Urinary bladder (tissue), 4 donors: ENCODE results near the gene CMBL. TPM values are rescaled to one million over a fixed set of nuclear protein-coding genes. Genes with fewer than 3 reads are reported as not detected.

ENCODE experiments used
- DNase-seq: peaks from one replicate; pipeline ENCODE4 v3.0.0-alpha.2; 2015; ENCODE audit errors: extremely low spot score
- H3K27ac ChIP-seq: one replicate; pipeline ENCODE4 v1.5.1; 2013; ENCODE audit warnings: low read depth, mild to moderate bottlenecking, moderate library complexity
- H3K36me3 ChIP-seq: one replicate; pipeline ENCODE4 v1.6.1; 2013; ENCODE audit warnings: mild to moderate bottlenecking, moderate library complexity; ENCODE audit not compliant: insufficient read depth
- H3K4me1 ChIP-seq: one replicate; pipeline ENCODE4 v1.6.1; 2013; ENCODE audit warnings: mild to moderate bottlenecking, moderate library complexity; ENCODE audit not compliant: insufficient read depth
- H3K4me3 ChIP-seq: one replicate; pipeline ENCODE4 v1.5.1; 2013; ENCODE audit warnings: low read depth, low read length
- WGBS: extraction: QIAGEN DNeasy Blood & Tissue Kit; methylation state at CpG from one replicate; pipeline ENCODE4 v1.1.7; 2013; 5-methylcytosine and 5-hydroxymethylcytosine counted together
- polyA plus RNA-seq: library from polyadenylated mRNA; stranded (reverse); fragments of 200-250 nt; gene quantifications from one replicate; pipeline ENCODE4 v1.2.3, GENCODE V29; 2013
- total RNA-seq: library from RNA; depleted of rRNA; stranded (reverse); fragments of >200 nt; gene quantifications from one replicate; pipeline ENCODE4 v1.2.3, GENCODE V29; 2014
- donor health status: healthy with polysubstance abuse.
- donor health status: healthy.

Gene CMBL
- total and polyA plus RNA-seq, 2 donors = 17.2 to 28.2 TPM

DNA sequence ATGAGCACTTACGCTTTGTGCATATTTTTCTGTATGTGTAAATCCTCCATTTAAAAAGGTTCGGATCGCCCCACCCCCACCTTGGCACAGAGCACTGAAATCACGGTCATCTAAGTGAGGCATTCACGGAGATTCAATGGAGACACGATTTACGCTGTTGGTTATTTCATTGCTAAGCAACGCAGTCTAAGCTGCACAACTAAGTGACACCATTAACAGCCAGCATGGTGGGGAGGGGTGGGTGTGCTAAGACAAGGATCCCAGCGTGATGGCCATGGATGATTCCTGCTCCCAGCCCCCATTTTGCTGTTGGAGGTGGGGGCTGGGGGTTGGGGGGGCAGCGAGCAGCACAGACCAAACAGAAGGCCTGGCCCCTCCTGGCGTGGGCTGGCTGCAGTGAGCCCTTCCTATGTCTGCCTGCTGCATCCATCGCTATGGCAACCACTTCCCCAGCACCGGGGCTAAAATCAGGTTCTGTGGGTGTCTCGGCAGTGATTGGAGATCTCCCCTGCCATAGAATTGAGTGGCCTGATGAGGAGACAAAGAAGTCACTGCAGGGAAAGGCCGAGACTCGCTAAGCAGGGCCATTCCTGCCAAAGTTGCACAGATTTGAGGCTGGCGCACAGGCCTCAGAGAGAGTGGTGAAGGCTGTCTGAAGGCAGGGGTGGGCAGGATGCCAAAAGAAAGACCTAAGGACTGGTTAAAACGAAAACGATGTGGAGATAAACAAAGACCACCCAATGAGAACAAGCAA, 31.5 kb upstream of the CMBL start:
- 49% methylated on average over 19 of the region's 19 CpGs for WGBS
- Histone ChIP-seq H3K4me1 (no peaks in the 10 kb centered on the region), H3K36me3 (no peaks in the 10 kb centered on the region), H3K4me3 (no peak overlapping the region), H3K27ac (no peak overlapping the region)
- DNase-seq = no peak

DNA sequence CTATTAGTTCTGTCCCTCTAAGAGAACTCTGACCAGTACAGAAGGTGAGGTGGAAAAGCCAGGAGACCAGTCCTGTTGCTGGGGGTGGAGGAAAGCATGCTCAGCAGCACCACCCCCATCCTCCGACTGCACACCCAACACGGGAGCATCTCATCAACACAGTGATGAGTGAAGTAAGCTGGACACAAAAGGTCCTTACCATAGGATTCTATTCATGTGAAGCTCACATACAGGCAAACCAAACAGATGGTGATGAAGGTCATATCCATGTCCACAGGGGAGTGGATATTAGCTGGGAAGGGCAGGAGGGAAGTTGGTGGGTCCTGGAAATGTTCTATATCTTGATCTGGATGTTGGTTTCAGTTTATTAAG, 31.0 kb upstream of the CMBL start:
- 85% methylated on average over 2 of the region's 2 CpGs for WGBS
- Histone ChIP-seq H3K4me1 (peaks cover 2% of the 10 kb centered on the region), H3K4me3 (no peak overlapping the region)

GRCh38 chr5:10337986-10338385, 30.3 kb upstream of the CMBL start:
- no peaks in the 10 kb centered on the region for H3K36me3 ChIP-seq
- H3K27ac ChIP-seq = no peak overlapping the region
- H3K4me1 ChIP-seq = peaks cover 2% of the 10 kb centered on the region
- no peak overlapping the region for H3K4me3 ChIP-seq
- DNase-seq = no peak
- 80% methylated on average over 4 of the region's 4 CpGs for WGBS

More for the DNA sequence above, 31.0 kb upstream of the CMBL start:
- DNase-seq = no peak
- Histone ChIP-seq H3K36me3 (no peaks in the 10 kb centered on the region), H3K27ac (no peak overlapping the region)

- no peak overlapping the region for H3K4me3 ChIP-seq
- H3K27ac ChIP-seq = no peak overlapping the region
- no peaks in the 10 kb centered on the region for H3K36me3 ChIP-seq
- WGBS = 96% methylated on average over 4 of the region's 4 CpGs
- H3K4me1 ChIP-seq = peaks cover 2% of the 10 kb centered on the region
- DNase-seq = no peak
Observed at GRCh38 chr5:10337107-10337506, 29.4 kb upstream of the CMBL start.

GRCh38 chr5:10335711-10336470, 28.2 kb upstream of the CMBL start:
- no peak for DNase-seq
- H3K4me1 ChIP-seq = peaks cover 2% of the 10 kb centered on the region
- no peaks in the 10 kb centered on the region for H3K36me3 ChIP-seq
- H3K4me3 ChIP-seq = no peak overlapping the region
- H3K27ac ChIP-seq = no peak overlapping the region
- WGBS = 96% methylated on average over 14 of the region's 14 CpGs

- no peak for DNase-seq
- Histone ChIP-seq H3K27ac (no peak overlapping the region), H3K4me3 (no peak overlapping the region), H3K4me1 (peaks cover 2% of the 10 kb centered on the region), H3K36me3 (no peaks in the 10 kb centered on the region)
- 91% methylated on average over 5 of the region's 5 CpGs for WGBS
Observed at GRCh38 chr5:10334831-10335230, 27.1 kb upstream of the CMBL start.

DNA sequence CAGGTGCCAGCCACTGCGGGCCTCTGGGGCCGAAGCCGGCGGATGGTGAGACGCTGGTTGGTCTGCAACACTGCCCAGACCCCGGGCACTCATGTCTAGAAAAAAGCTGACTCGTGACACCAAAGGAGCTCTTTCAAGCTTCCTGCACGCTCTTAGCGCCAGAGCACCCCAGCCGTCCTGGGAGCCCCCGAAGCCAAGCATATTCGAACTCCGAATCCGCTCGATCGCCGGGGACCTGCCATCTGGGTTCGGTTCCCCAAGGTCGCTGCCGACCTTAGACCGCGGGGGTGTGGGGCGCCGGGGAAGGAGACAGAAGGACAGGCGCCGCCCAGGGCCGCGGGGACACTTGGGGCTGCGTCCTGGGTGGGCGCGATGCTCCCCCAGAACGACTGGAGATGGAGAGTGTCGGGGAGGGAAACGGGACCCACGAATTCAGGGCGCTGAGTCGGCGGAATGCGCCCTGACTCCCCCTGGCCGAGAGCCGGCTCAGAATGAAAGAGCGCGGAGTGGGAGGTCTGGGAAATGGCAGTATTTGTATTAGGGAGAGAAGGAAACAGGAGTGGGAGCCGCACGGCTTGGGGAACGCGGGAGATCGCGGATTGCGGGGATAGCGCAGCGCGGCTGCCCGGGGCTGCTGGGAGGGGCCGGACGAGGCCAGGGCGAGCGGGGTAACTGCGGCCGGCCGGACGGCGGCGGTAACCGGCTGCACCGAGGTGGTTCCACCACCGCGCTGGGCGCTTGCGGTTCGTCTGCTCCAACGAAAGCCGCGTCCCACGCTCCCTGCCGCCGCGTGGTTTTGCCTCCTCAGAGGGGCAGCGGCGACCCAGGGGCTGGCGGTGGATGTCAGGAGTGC, 25.7 kb upstream of the CMBL start:
- no peak for DNase-seq
- WGBS = 4% methylated on average over 81 of the region's 81 CpGs
- Histone ChIP-seq H3K36me3 (no peaks in the 10 kb centered on the region), H3K4me1 (peaks cover 2% of the 10 kb centered on the region), H3K4me3 (peak overlapping the region; percentile 39), H3K27ac (no peak overlapping the region)

- Histone ChIP-seq H3K4me3 (no peak overlapping the region), H3K4me1 (peaks cover 2% of the 10 kb centered on the region), H3K36me3 (no peaks in the 10 kb centered on the region), H3K27ac (no peak overlapping the region)
- 94% methylated on average over 5 of the region's 5 CpGs for WGBS
- DNase-seq = no peak
Observed at GRCh38 chr5:10332301-10332700, 24.6 kb upstream of the CMBL start.

DNA sequence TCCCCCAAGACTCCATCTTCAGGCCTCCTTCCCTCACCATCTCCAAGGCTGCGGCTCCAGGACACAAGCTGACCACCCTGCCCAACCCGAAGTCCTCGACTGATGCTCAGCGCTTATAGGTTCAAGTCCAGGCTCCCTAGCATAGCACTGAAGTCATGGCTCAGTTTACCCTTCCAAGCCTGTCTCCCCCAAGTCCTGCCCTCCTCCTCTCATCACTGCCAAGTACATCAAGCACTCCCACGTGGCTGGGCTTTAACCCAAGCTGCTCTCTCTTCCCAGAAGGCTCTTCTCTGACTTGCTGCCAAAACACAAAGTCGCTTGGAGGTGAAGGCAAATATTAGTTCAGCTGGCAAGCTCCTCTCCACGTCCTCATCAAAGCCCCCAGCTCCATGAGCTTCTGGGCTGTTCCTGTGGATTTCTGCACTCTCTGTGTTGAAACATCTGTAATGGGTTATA, 23.7 kb upstream of the CMBL start:
- Histone ChIP-seq H3K27ac (no peak overlapping the region), H3K4me1 (peaks cover 2% of the 10 kb centered on the region), H3K36me3 (no peaks in the 10 kb centered on the region), H3K4me3 (no peak overlapping the region)
- no peak for DNase-seq
- WGBS = 49% methylated on average over 7 of the region's 7 CpGs

DNA sequence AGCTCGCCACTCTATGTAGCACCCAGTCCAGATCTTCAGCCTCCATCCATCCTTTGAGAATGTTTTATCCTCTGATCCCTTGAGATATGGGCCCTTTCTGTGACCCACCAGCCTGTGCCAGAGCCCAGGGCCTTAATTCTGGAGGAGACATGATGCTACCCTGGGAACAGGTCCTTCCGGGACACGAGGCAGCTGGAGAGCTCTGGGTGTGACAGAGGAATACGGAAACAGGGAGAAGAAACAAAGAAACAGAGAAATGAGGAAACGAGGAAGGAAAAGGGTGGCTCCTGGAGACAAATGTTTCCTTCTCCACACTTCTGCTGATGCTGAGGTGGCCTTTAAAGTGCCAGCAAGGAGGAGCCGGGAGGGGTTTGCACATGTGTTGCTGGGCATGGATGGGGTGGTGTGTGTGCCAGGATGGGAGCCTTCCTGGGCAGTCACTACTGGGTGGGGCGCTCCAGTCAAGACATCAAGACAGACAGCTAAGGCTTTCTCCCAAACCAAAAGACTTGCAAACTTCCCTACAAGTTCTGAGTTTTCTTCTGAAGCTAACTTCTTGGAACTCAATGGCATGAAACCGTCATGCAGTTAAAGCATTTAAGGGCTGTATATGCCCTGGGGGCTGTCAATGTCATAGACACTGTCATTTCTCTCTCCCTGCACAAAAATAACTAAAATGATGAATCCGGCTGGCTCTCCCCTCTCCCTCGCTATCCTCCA, 23.0 kb upstream of the CMBL start:
- Histone ChIP-seq H3K4me3 (no peak overlapping the region), H3K27ac (no peak overlapping the region), H3K36me3 (no peaks in the 10 kb centered on the region), H3K4me1 (peaks cover 2% of the 10 kb centered on the region)
- WGBS = 61% methylated on average over 10 of the region's 10 CpGs
- DNase-seq = no peak

DNA sequence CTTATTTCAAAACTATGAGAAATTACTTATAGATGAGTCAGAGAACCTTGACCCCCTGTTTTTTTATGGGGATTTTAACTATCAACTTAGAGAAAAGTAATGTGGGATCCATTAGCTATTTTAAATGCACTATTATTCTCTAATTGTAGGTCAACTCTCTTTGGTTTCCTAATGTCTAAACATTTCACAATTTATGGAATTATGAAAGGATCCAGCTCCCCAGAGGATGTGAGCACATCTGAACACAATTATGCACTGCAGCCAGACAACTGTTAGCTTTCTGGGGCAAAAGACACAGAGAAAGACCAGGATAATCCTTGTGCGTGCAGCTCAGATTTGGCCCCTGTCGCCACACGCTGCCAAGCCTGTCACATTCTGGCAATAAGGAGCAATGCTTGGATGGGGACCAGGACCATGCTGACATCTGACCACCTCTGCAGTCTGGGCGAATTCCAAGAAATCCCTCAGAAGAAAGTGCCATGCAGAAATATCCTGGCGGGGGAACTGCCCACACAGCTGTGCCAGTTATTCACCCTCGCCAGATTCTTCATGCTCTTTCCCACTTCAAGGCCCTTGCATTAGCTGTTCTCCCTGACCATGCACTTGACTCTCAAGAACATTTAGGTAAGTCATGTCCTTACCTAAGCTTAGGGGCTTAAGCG, 22.2 kb upstream of the CMBL start:
- no peak for DNase-seq
- Histone ChIP-seq H3K36me3 (no peaks in the 10 kb centered on the region), H3K27ac (no peak overlapping the region), H3K4me3 (no peak overlapping the region), H3K4me1 (peaks cover 2% of the 10 kb centered on the region)
- 31% methylated on average over 7 of the region's 7 CpGs for WGBS

GRCh38 chr5:10329446-10329819, 21.7 kb upstream of the CMBL start:
- Histone ChIP-seq H3K27ac (no peak overlapping the region), H3K4me1 (peaks cover 2% of the 10 kb centered on the region), H3K36me3 (no peaks in the 10 kb centered on the region), H3K4me3 (no peak overlapping the region)
- no peak for DNase-seq
- 31% methylated on average over 2 of the region's 2 CpGs for WGBS

- Histone ChIP-seq H3K4me1 (no peaks in the 10 kb centered on the region), H3K27ac (no peak overlapping the region)
- DNase-seq = no peak
Observed at GRCh38 chr5:10328323-10328722, 20.6 kb upstream of the CMBL start.

More at GRCh38 chr5:10328323-10328722, 20.6 kb upstream of the CMBL start:
- H3K4me3 ChIP-seq = no peak overlapping the region
- H3K36me3 ChIP-seq = no peaks in the 10 kb centered on the region
- WGBS = 96% methylated on average over 5 of the region's 5 CpGs
